Measurements from ENCODE around the gene CAMK1D.

Gene CAMK1D

DNA sequence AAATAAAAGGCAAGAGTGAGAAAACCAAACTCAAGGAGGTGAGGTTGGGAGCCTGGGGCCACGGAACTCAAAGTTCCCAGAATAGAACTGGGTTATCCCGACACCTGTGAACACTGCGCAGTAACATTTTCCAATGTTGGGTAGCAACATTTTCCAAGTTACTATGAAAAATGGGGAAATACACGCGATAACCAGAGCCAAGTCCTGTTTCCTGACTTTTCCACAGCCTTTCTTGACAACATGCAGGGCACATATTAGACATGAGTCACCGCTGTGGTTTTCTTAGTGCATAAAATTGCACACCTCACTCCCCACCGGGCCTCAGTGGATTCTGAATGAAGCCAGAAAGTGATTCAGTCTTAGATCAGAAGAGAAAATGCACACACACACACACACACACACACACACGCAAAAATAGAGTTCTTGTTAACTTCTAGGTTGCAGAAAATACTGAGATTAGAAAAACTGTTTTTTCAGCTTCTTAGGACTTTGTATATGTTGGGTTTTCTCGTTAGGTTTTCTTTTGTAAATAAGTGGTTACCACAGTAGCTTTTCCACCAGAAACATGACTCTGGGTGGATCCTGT, 70.0 kb downstream of the CAMK1D start:
- H3K4me3 ChIP-seq (replicated peaks in 1 of 2; ENCODE audit: low read depth in 2 of 2, low read length in 2 of 2) = no peak overlapping the region
- DNase-seq (ENCODE audit: low read depth in 2 of 2) = peak; percentile 85 to 95
- TF ChIP-seq, protein P1, sequence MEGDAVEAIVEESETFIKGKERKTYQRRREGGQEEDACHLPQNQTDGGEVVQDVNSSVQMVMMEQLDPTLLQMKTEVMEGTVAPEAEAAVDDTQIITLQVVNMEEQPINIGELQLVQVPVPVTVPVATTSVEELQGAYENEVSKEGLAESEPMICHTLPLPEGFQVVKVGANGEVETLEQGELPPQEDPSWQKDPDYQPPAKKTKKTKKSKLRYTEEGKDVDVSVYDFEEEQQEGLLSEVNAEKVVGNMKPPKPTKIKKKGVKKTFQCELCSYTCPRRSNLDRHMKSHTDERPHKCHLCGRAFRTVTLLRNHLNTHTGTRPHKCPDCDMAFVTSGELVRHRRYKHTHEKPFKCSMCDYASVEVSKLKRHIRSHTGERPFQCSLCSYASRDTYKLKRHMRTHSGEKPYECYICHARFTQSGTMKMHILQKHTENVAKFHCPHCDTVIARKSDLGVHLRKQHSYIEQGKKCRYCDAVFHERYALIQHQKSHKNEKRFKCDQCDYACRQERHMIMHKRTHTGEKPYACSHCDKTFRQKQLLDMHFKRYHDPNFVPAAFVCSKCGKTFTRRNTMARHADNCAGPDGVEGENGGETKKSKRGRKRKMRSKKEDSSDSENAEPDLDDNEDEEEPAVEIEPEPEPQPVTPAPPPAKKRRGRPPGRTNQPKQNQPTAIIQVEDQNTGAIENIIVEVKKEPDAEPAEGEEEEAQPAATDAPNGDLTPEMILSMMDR (IDR thresholded peaks at IDR 0.05; ENCODE audit: low read depth, low read length) = no peak

DNA sequence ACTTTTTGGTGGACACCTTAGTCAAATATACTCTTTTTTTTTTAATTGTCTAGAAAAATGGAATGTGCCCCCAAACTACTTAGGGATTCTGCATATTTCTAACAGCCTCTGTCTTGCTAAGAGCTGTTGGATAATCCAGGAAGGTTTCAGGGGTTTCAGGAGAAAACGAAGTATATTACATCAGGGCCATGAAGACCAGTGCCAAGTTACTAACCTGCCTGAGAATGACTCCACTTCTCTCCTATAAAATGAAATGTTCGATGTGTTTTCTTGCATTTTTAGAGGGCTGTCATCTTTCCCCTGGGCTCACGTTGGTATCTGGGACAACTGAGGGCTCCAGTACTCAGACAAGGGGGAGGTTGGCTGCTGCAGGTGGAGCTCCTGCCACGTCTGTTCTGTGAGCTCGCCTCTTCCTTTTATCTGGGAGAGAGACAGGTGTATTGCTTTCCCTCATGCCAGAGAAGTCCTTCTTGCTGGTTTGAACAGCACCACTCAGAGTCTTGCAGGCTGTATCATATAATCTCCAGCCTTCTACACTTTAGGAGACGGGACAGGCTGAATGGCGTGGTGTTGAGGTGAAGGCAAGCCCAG, 71.3 kb downstream of the CAMK1D start:
- TF ChIP-seq, protein P1 (IDR thresholded peaks at IDR 0.05; ENCODE audit: low read depth, low read length) = no peak
- no peak for DNase-seq (ENCODE audit: low read depth in 2 of 2)
- no peak overlapping the region for H3K4me3 ChIP-seq (replicated peaks in 1 of 2; ENCODE audit: low read depth in 2 of 2, low read length in 2 of 2)

DNA sequence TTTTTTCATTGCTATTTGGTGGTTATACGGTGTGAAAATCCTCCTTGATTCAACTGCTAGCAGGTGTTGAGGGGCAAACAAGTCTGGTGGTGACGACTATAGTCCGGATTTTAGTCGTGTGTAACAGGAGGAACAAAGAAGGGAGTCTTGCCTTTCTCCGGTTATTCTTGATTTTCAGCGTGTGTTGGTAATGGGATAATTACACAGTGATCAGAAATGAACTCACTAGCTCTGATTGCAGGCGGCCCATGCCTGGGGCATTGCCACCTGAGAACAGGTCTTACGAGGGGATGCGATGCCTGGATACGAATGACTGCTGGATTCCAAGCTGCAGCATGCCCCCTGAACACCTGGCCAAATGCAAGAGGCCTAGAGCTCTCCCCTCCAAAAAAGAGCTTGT, 72.8 kb downstream of the CAMK1D start:
- TF ChIP-seq, protein P1 (IDR thresholded peaks at IDR 0.05; ENCODE audit: low read depth, low read length) = no peak
- no peak for DNase-seq (ENCODE audit: low read depth in 2 of 2)
- no peak overlapping the region for H3K4me3 ChIP-seq (replicated peaks in 1 of 2; ENCODE audit: low read depth in 2 of 2, low read length in 2 of 2)

GRCh38 chr10:12423896-12424295, 74.5 kb downstream of the CAMK1D start:
- no peak overlapping the region for H3K4me3 ChIP-seq (replicated peaks in 1 of 2; ENCODE audit: low read depth in 2 of 2, low read length in 2 of 2)
- DNase-seq (ENCODE audit: low read depth in 2 of 2) = no peak
- TF ChIP-seq, protein P1 (IDR thresholded peaks at IDR 0.05; ENCODE audit: low read depth, low read length) = no peak

DNA sequence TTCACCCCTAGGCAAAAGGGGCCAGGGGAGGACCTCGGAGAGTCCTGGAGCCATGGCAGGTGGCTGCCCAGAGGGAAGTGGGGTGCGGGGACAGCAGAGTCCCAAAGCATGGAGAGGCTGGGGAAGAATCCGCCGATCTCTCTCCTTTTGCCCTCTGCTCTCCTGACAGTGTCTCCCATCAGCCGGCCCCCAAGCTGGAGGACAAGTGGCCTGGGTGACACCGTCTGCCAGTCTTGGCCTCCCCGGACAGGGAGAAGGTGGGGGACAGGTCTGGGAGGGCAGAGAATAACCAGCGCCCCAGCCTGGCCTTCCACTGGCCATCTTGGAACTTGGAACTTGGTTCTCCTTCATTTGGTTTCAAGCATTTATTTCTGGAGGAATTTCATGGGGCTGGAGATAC, 77.9 kb downstream of the CAMK1D start:
- TF ChIP-seq, protein P1 (IDR thresholded peaks at IDR 0.05; ENCODE audit: low read depth, low read length) = no peak
- no peak overlapping the region for H3K4me3 ChIP-seq (replicated peaks in 1 of 2; ENCODE audit: low read depth in 2 of 2, low read length in 2 of 2)
- DNase-seq (ENCODE audit: low read depth in 2 of 2) = no peak

DNA sequence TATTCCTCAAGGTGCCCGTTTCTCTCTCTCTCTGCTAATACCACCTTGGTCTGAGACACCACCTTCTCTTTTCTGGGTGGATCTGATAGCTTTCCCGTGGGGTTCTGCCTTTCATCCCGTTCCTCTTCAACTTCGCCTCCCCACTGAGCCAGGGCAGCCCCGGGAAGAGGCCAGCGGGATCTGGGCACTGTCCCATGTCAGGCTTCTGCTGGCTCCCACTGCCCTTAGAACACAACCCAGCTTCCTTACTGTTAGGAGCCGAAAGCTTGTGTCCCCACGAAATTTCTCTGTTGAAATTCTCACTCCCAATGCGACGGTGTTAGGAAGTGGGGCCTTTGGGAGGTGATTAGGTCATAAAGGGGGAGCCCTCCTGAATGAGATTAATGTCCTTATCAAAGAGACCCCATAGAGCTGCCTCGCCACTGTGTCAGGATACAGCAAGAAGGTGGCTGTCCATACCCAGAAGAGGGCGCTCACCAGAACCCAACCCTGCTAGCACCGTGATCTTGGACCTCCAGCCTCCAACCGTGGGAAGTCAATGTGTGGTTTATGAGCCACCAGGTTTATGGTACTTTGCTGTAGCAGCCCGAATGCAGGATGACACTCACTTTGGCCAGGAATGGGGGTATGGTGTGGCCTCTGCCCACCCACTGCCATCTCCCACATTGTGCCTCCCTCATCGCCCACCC, 79.2 kb downstream of the CAMK1D start:
- TF ChIP-seq, protein P1 (IDR thresholded peaks at IDR 0.05; ENCODE audit: low read depth, low read length) = no peak
- DNase-seq (ENCODE audit: low read depth in 2 of 2) = no peak

More for the DNA sequence above, 79.2 kb downstream of the CAMK1D start:
- H3K4me3 ChIP-seq (replicated peaks in 1 of 2; ENCODE audit: low read depth in 2 of 2, low read length in 2 of 2) = no peak overlapping the region
